T-helper 9 cell (primary cell): ENCODE data around the gene ANXA7.

Experiments used
- DNase-seq: peaks from one replicate; pipeline ENCODE4 v3.0.0-alpha.2; 2020
- total RNA-seq, 2 donors: gene quantifications; one replicate each; lab custom pipeline; 2026; lab: John Stamatoyannopoulos, UW

Gene ANXA7
- 127 to 187 reads per million in 2 donors for total RNA-seq

DNA sequence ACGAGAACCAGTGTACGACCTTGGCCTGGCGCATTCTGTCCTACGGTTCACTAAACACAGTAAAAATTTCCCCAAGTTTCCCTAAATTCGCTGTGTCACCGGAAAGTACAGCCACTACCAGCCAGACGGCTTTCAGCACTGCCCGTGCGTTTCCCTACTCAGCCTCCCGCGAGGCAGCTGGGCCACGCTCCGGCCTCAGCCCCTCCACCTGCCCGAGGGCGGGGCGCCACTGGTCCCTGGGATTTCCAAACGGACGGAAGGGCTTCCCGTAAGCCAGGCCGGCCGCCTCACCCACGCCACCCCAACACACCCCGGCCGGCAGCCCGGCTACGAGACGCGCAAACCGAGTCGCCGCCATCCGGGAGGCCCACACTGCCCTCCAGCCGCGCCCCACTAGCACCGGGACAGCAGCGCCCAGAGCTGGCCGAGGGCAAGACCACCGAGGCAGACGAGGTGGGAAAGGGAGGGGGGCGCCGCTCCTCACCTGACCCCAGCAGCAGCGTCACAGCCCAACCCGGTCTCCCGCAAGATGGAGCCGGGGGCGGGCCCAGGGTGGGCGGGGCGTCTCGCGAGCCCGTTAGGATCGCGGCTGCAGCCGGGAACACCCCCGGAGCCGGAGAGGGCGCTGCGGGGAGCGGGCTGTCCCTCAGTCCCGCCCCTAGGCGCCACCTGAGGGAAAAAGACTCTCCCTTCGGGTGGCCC is at the start of gene ANXA7:
TSS of gene ANXA7 (minus strand) at position 531 of the 702 bp plus-strand sequence. CDS start 13,202 bp downstream, outside the sequence.
- peak; percentile 92 for DNase-seq

DNA sequence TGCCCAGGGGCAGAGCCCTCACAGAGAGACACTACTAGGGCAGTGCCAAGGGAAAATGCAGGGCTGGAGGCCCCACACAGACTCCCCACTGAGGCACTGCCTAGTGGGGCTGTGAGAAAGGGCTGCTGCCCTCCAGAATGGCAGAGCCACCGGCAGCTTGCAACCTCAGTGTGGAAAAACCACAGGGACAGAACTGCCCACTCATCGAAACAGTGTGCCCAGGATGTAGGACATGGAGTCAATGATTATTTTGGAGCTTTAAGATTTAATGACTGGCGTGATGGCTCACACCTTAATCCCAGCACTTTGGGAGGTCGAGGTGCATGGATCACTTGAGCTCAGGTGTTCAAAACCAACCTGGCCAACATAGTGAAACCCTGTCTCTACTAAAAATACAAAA is 47.0 kb upstream of the ANXA7 start:
- no peak for DNase-seq

DNA sequence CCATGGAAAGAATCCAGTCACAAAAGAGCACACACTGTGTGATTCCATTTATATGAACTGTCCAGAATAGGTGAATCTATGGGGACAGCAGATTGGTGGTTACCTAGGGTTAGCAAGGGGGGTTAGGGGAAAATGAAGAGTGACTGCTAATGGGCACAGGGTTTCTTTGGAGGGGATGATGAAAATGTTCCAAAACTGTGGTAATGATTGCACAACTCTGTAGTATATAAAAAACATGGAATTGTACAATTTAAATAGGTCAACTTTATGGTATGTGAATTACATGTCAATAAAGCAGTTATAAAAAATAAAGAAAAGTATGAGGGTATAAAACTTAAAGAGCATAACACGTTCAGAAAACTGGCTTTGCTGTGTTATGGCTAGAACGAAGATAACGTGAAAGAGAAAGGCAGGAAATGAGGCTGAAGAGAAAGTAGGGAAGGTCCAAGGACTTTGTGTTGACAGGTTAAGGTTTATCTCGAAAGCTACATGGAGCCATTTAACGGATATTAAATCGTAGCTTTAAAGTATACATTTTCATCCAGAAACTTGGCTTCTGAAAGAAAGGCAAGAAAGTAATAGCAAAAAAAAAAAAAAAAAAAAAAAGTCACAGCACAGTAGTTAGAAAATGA is 45.9 kb upstream of the ANXA7 start:
- DNase-seq: no peak

DNA sequence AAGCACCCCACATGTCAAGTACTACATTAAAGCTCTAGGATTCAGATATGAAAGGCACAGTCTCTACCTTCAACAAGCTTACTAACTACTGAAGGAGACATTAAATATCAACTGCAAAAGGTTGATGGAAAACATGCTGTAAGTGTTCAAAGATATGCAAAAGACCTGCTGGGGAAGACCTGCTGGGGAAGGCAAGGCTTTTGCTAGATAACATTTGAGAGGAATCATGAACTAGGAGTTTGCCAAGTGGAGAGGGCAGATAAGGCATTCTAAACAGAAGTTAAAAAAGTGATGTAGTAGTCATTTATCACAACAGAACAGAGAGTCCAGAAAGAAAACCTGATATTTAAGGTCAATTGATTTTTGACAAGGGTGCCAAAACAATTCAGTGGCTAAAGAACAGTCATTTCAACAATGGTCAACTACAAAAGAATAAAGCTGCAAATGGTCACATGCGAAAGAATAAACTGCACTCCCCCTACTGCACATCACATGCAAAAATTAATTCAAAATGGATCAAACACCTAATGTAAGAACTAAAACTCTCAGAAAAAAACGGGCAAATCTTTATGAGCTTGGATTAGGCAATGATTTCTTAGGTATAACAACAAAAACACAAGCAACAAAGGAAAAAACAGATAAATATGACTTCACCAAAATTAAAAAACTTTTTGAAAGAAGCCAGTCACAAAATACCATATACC is 42.5 kb upstream of the ANXA7 start:
- no peak for DNase-seq

DNA sequence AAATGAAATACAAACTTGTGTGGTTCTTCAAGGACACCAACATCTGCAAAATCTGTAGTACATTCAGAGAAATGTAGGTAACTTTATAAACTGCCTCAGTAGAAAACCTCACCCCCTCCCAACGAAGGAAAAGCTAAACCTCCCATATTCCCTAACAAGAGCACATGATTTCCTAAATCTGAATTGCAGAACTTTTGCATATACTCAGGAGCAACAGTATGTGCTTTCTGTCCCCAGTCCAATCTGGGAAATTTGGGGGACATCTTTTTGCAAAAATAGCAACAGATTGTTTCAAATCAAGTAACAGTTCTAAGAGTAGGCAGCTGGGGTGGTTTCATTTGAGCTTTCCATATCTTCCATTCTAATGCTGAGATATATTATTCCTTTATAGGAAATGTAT is 35.3 kb upstream of the ANXA7 start:
- no peak for DNase-seq

DNA sequence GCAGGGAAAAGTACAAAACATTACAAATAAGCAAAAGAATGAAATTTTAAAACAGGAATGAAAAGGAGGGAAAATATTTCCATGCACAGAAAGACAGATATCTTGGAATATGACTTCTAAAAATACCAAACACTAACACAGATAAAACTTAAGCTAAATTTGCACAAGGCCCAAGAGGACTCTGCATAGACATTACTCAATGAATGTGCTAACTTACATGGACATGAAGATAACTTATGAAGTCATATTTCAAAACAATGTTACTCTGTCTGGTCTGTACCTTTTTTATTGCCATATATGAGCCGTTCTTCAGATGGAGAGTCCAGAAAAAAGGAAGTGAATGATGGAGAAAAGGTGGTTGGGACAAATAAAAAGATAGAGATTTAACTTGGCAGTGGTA is 34.5 kb upstream of the ANXA7 start:
- DNase-seq: no peak

DNA sequence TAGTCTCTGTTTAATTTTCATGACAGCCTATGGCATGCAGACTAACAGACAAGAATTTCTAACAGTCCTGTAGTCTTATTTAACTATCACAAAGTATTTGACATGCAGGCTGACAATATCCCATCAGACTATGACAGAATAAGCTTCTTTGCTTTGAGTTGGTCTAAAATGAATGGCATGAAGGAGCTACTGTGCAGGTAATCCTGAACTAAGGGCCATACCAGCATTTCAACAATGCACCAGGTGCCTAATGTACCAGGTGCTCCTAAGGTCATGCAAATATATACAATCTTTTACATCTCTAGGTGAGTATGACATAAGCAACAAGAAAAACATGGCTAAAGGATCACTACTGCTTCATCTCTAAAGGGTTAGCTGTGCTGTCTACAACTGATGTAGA is 33.1 kb upstream of the ANXA7 start:
- no peak for DNase-seq

DNA sequence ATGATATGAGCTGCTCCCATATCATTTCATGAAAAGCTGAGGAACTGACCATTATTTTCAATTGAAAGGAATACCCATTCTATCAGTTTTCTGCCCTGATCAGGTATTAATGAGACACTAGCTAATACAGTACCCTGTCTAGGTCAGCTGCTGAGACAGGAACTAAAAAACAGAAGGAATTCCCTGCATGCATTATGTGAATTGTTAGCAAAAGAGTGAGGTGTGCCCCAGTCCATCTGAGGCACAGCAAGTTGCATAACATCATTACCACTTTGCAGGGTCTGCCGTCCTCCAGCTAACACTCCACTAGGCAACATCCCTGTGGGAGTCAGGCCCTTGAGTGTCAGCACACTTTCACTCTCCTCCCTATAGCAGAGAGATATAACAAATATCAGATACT is 30.6 kb upstream of the ANXA7 start:
- DNase-seq: no peak

DNA sequence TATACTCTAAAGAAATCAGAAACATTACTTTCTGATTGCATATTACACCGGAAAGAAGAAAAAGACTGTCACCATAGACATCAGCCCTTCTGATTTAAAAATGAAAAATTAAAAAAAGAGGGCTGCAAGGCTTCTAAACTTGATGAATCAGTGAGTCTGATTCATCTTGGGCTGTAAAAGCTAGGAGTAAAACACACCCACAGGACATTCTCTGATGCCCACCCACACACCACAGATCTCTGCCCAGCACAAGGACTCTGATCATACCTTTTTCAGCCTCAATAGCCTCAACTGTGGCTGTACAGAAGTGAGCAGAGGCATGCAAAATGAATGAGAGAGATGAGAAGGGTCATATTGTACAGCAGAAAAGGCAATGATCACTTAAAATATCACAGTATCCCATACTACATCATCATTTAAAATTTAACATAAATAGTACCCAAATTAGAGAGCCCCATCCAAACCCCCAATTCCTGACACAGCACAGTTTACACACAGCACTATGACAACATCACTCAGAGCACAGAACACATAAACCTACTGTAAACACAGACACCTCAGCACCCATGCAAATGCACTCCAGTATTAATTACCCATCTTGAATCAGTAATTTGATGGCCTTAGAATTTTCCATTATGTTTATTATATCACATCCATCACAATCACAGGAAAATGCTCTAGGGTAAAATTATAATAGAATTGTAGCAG is 25.9 kb upstream of the ANXA7 start:
- no peak for DNase-seq

DNA sequence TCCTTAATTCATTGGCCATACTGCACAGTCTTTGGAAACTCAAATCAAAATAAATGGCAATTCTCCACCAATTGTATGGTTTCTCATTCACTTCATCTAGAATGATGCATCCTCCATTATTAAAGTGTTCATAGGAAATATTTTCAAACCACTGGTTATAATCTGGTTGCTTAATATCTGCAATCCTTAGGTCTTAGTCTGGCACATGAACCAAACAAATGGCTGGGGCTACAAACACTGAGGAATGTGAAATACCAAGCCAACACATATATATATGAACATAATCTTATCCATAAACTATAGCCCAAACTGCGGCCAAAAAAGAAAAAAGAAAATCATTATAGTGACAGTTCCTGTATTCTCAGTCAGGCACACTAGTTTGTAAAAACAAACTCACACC is 25.2 kb upstream of the ANXA7 start:
- no peak for DNase-seq

DNA sequence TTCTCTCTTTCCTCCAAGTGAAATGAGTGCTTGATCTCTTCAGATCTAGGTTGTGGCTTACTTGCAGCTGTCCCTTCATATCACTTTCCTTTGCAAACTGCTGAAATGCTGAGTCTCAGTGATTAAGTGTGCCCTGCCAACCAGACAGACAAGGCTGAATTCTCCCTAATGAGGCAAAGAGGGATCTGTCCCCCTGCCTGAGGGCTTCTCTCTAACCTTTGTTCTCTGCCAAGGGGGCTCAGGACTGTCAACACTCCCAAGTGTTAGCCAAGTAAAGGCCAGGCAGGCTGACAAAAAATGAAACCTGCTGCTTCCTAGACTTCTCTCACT is 19.6 kb upstream of the ANXA7 start, which contains the start of gene MSS51:
TSS of gene MSS51 (minus strand) at position 24 of the 330 bp plus-strand sequence. CDS start 5,277 bp downstream, outside the sequence.
- no peak for DNase-seq

DNA sequence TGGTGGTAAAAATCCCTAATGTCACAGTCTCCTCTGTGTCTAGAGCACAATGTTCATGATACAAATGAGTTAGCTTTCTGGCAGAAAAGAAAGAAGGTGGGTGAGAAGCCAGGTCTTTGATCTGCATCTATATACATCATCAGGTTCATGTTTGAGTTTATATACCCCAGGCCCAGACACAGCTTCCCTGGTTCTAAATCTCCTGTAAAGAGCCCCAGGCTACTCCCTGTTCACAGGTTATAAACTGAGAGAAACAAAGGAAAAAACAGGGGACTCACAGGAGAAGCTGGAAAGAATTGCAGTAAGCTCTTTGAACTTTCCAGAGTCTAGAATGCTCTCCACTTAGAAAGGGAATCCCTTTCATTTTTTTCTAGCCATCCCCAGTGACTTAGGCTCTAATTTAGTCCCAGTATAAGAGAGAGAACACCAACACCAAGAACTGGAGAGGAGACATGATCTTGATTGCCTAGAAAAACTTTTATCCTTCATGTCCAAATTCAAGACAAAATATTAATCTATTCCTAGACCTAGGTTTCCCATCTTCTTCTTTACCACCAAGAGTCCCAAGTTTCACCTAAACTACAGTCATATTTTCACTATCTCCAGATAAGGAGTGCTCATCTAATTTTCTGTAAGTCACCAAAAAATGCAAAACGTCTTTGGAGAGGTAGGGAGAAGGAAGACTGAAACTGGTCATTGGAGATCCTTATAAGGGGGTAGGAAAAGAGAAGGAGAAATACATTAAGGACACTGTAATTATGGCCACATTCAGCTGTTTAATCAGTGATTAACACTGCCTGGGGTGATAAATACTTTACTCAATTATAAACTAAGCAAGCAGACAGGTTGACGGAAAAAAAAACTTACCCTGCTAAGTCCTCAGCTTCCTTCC is 19.0 kb upstream of the ANXA7 start:
- no peak for DNase-seq

DNA sequence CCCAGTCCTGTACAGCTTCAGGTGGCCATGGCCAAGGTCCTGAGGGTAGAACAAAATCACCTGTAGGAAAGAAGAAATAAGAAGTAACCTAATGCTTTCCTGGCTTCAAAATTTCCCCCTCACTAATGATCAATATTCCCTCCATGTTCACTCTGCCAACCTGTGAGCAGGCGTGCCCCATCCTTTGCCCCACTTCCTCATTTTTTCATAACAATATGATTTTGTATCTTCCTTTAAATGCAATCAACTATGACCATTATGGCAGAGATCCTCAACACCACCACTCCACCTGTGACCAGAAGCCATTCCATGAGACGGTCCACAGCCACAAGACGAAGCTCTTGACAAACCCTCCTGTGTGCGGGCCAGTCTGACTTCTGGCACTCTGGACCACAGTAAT is 12.5 kb upstream of the ANXA7 start:
- DNase-seq: no peak

DNA sequence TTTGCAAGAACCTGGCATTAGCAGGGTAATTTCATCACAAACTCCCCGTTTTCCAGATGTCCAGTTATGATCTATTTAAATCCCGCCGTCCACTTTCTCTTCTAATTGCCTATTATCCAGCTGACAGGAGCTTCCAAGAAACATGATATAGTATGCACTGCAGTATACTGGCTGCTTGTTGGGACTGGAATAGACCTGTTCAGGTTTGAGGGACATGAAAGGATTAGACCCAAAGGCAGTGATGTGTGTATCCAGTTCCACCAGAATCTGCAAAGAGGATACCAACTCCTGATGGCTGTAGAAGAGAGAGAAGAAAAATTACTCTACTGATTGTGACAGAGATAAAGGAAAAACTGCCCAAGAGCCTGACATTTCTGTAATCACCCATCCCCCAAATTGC is 10.6 kb upstream of the ANXA7 start:
- no peak for DNase-seq

DNA sequence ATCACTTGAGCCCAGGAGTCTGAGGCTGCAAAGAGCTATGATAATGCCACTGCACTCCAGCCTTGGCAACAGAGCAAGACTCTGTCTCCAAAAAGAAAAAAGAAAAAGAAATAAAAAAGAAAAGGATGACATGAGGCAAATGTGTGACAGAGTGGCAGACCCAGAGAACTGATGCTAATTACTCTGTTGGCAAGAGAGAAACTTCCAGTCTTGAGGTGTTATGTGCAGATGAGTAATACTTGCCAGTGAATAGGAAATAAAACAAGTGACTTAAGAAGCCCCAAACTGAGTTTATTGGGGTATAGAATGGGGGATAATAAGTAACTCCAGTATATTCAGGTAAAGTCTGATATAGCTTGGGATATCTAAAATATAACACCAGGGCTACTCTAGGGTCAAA is 9.5 kb upstream of the ANXA7 start:
- no peak for DNase-seq

DNA sequence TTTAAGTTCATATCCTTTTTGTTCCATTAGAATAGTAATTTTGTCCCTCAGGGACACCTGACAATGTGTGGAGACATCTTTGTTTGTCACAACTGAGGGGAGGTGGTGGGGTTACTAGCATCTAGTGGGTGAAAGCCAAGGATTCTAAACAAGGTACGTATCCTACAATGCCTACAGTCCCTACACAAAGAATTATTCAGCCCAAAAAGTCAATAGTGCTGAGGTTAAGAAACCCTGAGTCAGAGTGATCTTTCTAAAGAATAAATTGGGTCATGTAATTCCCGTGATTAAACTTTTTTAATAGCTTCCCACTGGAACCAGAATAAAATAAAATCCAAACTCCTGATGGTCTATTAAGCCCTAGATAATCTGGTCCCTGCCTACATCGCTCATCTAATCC is 2.7 kb upstream of the ANXA7 start:
- no peak for DNase-seq

DNA sequence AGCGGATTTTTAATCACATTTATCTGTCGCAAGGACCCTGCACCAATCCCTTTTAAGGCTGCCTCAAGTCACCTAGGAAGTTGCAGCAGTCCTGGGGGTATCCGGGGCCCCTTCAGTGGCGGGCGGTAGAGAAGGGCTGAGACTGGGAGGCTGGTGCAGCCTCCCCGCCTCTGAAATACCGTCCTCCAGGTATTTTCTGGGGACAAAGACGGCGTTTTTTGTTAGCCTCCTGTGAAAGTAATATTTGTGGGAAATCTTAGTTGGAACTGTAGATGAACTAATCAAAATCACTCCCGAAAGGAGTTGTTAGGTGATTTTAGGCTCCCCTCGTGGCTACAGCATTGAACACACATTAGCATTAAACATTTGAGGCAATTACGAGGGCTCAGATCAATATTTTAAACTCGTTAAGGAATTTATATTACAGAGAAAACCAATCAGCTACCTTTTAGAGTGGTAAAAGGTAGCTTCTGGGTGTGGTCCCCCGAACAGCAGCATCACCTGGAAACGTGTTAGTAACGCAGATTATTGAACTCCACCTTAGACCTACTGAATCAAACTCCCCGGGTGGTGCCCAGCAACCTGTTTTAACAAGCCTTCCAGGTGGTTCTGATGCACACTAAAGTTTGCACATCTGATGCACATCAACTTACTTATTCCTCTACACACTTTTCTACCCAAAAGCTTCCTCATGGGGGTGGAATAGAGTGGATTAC is 530 bp upstream of the ANXA7 start:
- no peak for DNase-seq

DNA sequence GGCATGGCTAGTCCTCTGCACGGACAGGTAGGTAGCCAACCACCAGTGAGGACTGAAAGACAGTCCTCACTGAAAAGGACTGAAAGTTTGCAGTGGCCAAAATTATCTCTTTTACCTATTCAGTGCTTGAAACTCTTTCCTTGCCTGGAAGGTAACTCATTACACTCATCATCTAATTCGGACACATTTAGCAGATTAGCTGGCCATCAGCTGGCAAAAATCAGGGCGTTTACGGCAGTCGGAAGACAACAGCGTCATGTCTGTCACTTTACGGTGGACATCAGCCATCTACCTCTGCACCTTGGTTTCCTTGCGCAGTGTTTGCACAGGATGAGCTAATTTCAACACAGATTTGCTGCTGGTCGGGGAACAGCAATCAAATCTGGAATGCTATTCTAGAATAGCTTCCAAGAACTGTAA is 740 bp downstream of the ANXA7 start:
- DNase-seq: peak; percentile 21

DNA sequence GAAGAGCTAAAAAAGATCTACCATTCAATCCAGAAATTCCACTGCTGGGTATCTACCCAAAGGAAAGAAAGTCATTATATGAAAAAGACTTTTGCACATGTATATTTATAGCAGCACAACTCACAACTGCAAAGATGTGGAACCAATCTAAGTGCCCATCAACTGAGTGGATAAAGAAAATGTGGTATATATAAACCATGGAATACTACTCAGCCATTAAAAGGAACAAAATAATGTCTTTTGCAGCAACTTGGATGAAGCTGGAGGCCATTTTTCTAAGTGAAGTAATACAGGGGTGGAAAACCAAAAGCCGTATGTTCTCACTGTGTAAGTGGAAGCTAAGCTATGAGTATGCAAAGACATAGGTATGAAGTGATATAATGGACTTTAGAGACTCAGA is 3.0 kb downstream of the ANXA7 start:
- no peak for DNase-seq

DNA sequence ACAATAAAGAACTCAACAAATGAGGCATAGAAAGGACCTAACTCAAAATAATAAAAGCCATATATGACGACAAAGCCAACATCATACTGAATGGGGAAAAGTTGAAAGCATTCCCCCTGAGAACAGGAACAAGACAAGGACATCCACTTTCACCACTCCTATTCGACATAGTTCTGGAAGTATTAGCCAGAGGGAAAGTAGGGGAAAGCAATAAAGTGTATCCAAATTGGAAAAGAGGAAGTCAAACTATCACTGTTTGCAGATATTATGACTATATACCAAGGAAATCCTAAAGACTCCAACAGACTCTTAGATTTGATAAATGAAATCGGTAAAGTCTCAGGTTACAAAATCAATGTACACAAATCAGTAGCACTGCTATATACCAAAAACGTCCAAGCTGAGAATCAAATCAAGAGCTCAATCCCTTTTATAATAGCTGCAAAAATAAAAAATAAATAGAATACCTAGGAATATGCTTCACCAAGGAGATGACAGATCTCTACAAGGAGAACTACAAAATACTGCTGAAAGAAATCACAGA is 4.8 kb downstream of the ANXA7 start:
- DNase-seq: no peak

DNA sequence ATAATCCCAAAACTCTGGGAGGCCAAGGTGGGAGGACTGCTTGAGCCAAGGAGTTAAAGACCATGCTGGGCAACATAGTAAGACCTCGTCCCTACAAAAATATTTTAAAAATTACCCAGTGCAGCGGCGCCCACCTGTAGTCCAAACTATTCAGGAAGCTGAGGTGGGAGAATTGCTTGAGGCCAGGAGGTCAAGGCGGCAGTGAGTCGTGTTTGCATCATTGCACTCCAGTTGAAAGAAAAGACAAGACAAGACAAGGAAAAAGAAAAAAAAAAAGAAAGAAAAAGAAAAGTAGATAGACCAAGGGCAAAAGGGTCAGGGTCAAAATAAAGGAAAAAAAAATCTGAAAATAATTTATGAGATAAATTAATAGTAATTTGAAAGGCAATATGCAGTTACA is 5.8 kb downstream of the ANXA7 start:
- DNase-seq: no peak
